Measurements from ENCODE around the gene UFC1. TPM values are rescaled to one million over a fixed set of nuclear protein-coding genes. Genes with fewer than 3 reads are reported as not detected.

Gene UFC1
- total RNA-seq, 1 donor from 2014 or later = 91.0 TPM

DNA sequence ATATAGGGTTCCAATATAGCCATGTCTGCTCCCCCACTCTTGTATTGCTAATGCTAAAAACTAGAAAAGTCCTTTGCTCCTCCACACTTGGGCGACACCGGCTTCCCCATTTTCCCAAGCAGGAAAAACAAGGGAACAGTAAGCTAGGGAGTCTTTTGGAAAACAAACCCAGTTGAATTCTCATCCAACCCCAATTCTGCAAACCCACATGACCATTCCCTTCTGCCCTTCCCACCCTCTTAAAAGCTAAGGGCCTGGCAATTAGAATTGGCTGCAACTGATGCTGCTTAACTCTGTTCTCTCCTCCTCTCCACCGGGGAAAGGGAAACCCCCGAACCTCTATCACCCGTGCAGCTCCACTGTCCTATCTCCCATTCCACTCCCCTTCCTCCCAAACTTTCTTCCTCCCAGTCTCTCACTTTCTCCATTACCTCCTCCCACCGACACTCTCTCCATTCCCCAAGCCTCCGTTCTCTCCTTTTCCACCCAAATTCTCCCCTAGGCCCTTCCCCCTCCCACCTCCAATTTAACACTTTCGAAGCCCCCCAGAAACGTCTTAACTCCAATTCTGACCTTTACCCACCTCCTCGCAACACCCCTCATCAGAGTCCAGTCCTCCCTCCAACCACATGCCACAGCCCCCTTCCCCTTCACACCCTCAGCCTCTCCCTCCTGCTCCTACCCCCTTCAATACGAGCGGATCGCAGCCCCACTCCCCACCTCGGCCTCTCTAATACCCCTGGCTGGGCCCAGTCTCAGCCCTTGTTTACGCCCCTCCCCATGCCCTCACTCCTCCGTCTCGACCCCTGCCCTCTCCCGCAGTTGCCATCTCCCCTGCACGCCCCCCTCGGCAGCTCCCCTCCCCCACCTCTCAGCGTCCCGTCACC lies 22.0 kb upstream of the UFC1 start:
- no peak for FAIRE-seq
- DNase-seq (ENCODE audit: low read depth) = peak; percentile 25
- peak overlapping the region; percentile 77 for H3K27ac Mint-ChIP-seq (ENCODE audit: unreplicated experiment)

DNA sequence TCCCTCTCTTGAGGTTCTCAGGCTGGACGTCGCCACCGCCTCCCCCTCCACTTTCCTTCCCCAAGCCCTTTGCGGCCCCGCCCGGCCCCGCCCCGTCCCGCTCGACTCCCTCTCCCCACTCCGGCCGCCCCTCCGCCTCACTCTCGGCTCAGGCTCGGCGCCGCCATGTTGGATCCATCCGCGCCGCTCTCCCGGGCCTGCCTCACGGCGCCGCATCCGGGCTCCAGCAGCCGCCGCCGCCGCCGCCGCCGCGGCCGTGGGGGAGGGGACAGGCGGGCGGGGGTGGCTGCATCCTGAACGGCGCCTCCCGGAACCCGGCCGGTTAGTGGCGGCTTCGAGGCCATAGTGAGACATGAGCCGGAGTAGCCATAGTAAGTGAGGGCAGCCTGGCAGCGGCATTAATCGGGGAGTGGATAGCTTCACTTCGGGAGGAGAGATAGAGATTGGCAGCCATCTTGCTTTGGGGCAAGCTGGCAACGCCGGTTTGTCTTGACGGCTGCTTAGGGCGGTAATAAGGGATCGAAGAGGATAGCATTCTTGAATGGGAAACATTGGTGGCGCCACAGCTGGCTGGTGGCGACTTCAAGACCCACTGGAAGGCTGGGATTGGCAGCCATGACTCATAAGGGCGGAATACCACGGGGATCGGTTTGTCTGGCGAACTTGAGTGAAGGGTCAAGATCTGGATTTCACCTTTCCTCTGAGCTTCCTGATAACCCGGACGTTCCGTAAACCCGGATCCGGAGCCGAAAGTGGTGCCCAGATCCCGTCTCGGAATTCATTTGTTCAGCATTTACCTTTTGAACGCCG lies 21.2 kb upstream of the UFC1 start, which contains the start of gene DEDD:
DEDD (minus strand) TSS at position 258 of the 810 bp plus-strand sequence. CDS start 8,205 bp downstream, outside the sequence.
- peak within 1 kb of the TSS; percentile 77 for H3K27ac Mint-ChIP-seq (ENCODE audit: unreplicated experiment)
- DNase-seq (ENCODE audit: low read depth) = peak; percentile 93
- Histone ChIP-seq H4K20me1 (ENCODE audit: insufficient read depth, low read length) (peaks cover 44% of the 10 kb centered on the region), H3K36me3 (ENCODE audit: insufficient read depth, low read length) (peaks cover 16% of the 10 kb centered on the region), H3K27ac (ENCODE audit: low read depth, low read length) (peak within 1 kb of the TSS; percentile 91), H3K4me2 (ENCODE audit: low read length) (peak within 1 kb of the TSS; percentile 100), H3K4me3 (ENCODE audit: insufficient read depth, low read depth, low read length) (peak within 1 kb of the TSS; percentile 93), H3K9ac (ENCODE audit: low read length) (peak within 1 kb of the TSS; percentile 94), H3K9me3 (ENCODE audit: insufficient read depth, low read depth, low read length) (no peaks in the 10 kb centered on the region), H3K27me3 (ENCODE audit: insufficient read depth, low read length) (no peaks in the 10 kb centered on the region), H3K79me2 (ENCODE audit: insufficient read depth, low read length) (peaks cover 67% of the 10 kb centered on the region), H2AFZ (ENCODE audit: low read depth, low read length) (peak within 1 kb of the TSS; percentile 88), H3K4me1 (ENCODE audit: insufficient read depth, low read length) (peaks cover 5% of the 10 kb centered on the region)
- peaks cover 19% of the 10 kb centered on the region for H3K4me1 Mint-ChIP-seq (ENCODE audit: low read depth, unreplicated experiment)
- TF ChIP-seq, protein P1, sequence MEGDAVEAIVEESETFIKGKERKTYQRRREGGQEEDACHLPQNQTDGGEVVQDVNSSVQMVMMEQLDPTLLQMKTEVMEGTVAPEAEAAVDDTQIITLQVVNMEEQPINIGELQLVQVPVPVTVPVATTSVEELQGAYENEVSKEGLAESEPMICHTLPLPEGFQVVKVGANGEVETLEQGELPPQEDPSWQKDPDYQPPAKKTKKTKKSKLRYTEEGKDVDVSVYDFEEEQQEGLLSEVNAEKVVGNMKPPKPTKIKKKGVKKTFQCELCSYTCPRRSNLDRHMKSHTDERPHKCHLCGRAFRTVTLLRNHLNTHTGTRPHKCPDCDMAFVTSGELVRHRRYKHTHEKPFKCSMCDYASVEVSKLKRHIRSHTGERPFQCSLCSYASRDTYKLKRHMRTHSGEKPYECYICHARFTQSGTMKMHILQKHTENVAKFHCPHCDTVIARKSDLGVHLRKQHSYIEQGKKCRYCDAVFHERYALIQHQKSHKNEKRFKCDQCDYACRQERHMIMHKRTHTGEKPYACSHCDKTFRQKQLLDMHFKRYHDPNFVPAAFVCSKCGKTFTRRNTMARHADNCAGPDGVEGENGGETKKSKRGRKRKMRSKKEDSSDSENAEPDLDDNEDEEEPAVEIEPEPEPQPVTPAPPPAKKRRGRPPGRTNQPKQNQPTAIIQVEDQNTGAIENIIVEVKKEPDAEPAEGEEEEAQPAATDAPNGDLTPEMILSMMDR (IDR thresholded peaks at IDR 0.05; ENCODE audit: insufficient read depth, low read depth, low read length) = no peak
- no peak for TF ChIP-seq EZH2 (IDR thresholded peaks at IDR 0.05; ENCODE audit: insufficient read depth, low read length)
- peaks cover 15% of the 10 kb centered on the region for H3K36me3 Mint-ChIP-seq (ENCODE audit: low read depth, unreplicated experiment)
- FAIRE-seq = no peak
- H3K27me3 Mint-ChIP-seq (ENCODE audit: low read depth, unreplicated experiment) = no peaks in the 10 kb centered on the region
- no peaks in the 10 kb centered on the region for H3K9me3 Mint-ChIP-seq (ENCODE audit: unreplicated experiment)
- H3K4me3 Mint-ChIP-seq (ENCODE audit: unreplicated experiment) = no peak within 1 kb of the TSS

More for the DNA sequence above, 22.0 kb upstream of the UFC1 start:
- Mint-ChIP-seq H3K9me3 (ENCODE audit: unreplicated experiment) (no peaks in the 10 kb centered on the region), H3K27me3 (ENCODE audit: low read depth, unreplicated experiment) (no peaks in the 10 kb centered on the region), H3K36me3 (ENCODE audit: low read depth, unreplicated experiment) (peaks cover 21% of the 10 kb centered on the region), H3K4me3 (ENCODE audit: unreplicated experiment) (no peak overlapping the region), H3K4me1 (ENCODE audit: low read depth, unreplicated experiment) (peaks cover 25% of the 10 kb centered on the region)
- H3K9me3 ChIP-seq (ENCODE audit: insufficient read depth, low read depth, low read length) = no peaks in the 10 kb centered on the region
- H3K27ac ChIP-seq (ENCODE audit: low read depth, low read length) = peak overlapping the region; percentile 91
- peaks cover 76% of the 10 kb centered on the region for H3K79me2 ChIP-seq (ENCODE audit: insufficient read depth, low read length)
- H4K20me1 ChIP-seq (ENCODE audit: insufficient read depth, low read length) = peaks cover 52% of the 10 kb centered on the region
- peak overlapping the region; percentile 94 for H3K9ac ChIP-seq (ENCODE audit: low read length)
- H2AFZ ChIP-seq (ENCODE audit: low read depth, low read length) = peak overlapping the region; percentile 56
- peaks cover 23% of the 10 kb centered on the region for H3K36me3 ChIP-seq (ENCODE audit: insufficient read depth, low read length)
- TF ChIP-seq EZH2 (IDR thresholded peaks at IDR 0.05; ENCODE audit: insufficient read depth, low read length) = no peak
- TF ChIP-seq, protein P1 (IDR thresholded peaks at IDR 0.05; ENCODE audit: insufficient read depth, low read depth, low read length) = no peak
- peak overlapping the region; percentile 100 for H3K4me2 ChIP-seq (ENCODE audit: low read length)
- H3K27me3 ChIP-seq (ENCODE audit: insufficient read depth, low read length) = no peaks in the 10 kb centered on the region
- H3K4me1 ChIP-seq (ENCODE audit: insufficient read depth, low read length) = peaks cover 5% of the 10 kb centered on the region
- H3K4me3 ChIP-seq (ENCODE audit: insufficient read depth, low read depth, low read length) = peak overlapping the region; percentile 93
